Measurements from ENCODE around the gene CA10. TPM values are rescaled to one million over a fixed set of nuclear protein-coding genes. Genes with fewer than 3 reads are reported as not detected.

CA10 gene
- total RNA-seq, 2 donors from 2014 or later, result not detected

DNA sequence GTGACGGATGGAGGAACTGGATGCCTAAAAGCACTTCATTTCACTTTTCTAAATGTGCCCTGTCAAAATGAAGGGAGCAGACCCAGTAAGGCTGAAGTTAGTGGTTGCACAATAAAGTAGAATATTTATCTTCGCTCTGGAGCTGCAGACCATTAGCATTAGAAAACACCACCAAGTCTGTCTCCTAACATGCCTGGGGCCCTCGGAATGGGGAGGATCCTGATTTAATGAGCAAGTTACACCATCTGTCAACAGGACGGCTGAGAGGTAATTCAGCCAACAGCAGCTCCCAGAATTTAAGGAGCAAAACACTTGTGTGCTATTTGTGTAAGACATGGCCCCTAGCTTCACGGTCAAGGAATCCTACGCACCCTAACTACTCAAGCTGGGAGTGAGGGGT, 22.3 kb downstream of the CA10 start:
- no peak for DNase-seq (ENCODE audit: low spot score)
- no peak overlapping the region for H3K27ac ChIP-seq
- no peaks in the 10 kb centered on the region for H3K36me3 ChIP-seq
- no peak for ATAC-seq (ENCODE audit: insufficient number of reproducible peaks, low FRiP score, low read depth)
- no peaks in the 10 kb centered on the region for H3K9me3 ChIP-seq
- TF ChIP-seq, protein P1, sequence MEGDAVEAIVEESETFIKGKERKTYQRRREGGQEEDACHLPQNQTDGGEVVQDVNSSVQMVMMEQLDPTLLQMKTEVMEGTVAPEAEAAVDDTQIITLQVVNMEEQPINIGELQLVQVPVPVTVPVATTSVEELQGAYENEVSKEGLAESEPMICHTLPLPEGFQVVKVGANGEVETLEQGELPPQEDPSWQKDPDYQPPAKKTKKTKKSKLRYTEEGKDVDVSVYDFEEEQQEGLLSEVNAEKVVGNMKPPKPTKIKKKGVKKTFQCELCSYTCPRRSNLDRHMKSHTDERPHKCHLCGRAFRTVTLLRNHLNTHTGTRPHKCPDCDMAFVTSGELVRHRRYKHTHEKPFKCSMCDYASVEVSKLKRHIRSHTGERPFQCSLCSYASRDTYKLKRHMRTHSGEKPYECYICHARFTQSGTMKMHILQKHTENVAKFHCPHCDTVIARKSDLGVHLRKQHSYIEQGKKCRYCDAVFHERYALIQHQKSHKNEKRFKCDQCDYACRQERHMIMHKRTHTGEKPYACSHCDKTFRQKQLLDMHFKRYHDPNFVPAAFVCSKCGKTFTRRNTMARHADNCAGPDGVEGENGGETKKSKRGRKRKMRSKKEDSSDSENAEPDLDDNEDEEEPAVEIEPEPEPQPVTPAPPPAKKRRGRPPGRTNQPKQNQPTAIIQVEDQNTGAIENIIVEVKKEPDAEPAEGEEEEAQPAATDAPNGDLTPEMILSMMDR (IDR thresholded peaks at IDR 0.05), result no peak
- H3K4me1 ChIP-seq (ENCODE audit: control insufficient read depth in 1 of 2, low read depth in 2 of 2), result no peaks in the 10 kb centered on the region
- H3K27me3 ChIP-seq (replicated peaks; ENCODE audit: insufficient read depth), result no peaks in the 10 kb centered on the region
- no peak overlapping the region for H3K4me3 ChIP-seq

DNA sequence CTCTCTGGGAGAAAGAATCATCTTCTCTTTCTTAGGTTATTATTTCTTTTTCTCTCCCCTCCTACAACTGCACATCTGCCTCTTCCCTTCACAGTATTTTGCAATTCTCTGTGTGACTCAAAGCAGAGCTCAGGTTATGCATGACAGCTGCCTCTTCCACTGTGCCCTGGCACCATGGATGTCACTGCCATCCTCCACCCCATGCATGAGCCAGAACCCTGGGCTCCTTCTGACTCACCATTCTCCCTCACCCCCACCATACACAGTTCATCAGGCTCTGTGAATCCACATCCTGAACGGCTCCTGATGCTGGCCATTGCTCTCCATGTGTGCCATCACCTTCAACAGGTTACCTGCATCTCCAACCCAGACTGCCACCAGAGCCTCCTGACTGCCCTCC, 23.9 kb downstream of the CA10 start:
- ATAC-seq (ENCODE audit: insufficient number of reproducible peaks, low FRiP score, low read depth), result no peak
- H3K36me3 ChIP-seq, result no peaks in the 10 kb centered on the region
- H3K27ac ChIP-seq, result no peak overlapping the region
- H3K4me1 ChIP-seq (ENCODE audit: control insufficient read depth in 1 of 2, low read depth in 2 of 2), result no peaks in the 10 kb centered on the region
- H3K9me3 ChIP-seq, result no peaks in the 10 kb centered on the region
- no peak overlapping the region for H3K4me3 ChIP-seq
- no peak for DNase-seq (ENCODE audit: low spot score)
- H3K27me3 ChIP-seq (replicated peaks; ENCODE audit: insufficient read depth), result no peaks in the 10 kb centered on the region
- TF ChIP-seq, protein P1 (IDR thresholded peaks at IDR 0.05), result no peak

DNA sequence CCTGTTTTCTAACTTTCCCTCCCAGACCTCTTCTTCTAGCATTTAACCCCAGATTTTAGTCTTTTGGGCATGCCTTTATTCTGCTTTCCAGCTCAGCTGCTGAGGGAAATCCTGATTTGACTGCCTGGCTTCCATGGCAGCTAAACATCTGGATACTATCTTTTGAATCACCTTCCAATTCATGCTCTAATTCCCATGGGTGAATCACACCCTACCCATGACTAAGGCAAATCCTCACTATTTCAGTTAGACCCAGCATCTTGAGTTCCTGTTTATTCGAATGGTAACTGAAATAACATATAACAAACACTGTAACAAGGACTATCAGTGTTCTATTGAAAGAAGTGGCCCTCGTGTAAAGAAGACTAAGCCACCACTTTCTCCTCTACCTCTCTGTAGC, 29.8 kb downstream of the CA10 start:
- Histone ChIP-seq H3K9me3 (no peaks in the 10 kb centered on the region), H3K4me1 (ENCODE audit: control insufficient read depth in 1 of 2, low read depth in 2 of 2) (no peaks in the 10 kb centered on the region), H3K27me3 (replicated peaks; ENCODE audit: insufficient read depth) (no peaks in the 10 kb centered on the region), H3K4me3 (no peak overlapping the region), H3K36me3 (no peaks in the 10 kb centered on the region), H3K27ac (no peak overlapping the region)
- TF ChIP-seq, protein P1 (IDR thresholded peaks at IDR 0.05), result no peak
- no peak for ATAC-seq (ENCODE audit: insufficient number of reproducible peaks, low FRiP score, low read depth)
- DNase-seq (ENCODE audit: low spot score), result no peak

DNA sequence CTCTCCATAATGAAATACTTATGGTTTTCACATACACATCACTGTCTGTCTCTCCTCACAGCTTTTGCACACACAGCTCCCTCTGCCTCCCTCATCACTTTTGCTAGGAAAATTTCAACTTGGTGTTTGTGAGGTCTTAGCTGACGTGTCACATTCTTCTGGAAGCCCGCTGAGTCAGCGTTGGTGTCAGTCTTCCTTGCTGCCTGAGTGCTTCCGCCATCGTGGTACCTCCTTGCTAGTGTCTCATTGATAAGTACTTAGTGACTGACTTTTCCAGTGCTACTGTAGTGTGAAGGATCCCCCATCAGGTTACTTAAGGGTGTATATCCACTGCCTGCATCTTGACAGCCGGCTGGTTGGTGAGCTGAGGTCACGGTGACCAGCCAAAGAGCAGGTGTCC, 33.5 kb downstream of the CA10 start:
- no peaks in the 10 kb centered on the region for H3K36me3 ChIP-seq
- no peaks in the 10 kb centered on the region for H3K9me3 ChIP-seq
- H3K4me3 ChIP-seq, result no peak overlapping the region
- H3K27me3 ChIP-seq (replicated peaks; ENCODE audit: insufficient read depth), result no peaks in the 10 kb centered on the region
- no peak for DNase-seq (ENCODE audit: low spot score)
- TF ChIP-seq, protein P1 (IDR thresholded peaks at IDR 0.05), result no peak
- ATAC-seq (ENCODE audit: insufficient number of reproducible peaks, low FRiP score, low read depth), result no peak
- no peak overlapping the region for H3K27ac ChIP-seq
- H3K4me1 ChIP-seq (ENCODE audit: control insufficient read depth in 1 of 2, low read depth in 2 of 2), result no peaks in the 10 kb centered on the region

DNA sequence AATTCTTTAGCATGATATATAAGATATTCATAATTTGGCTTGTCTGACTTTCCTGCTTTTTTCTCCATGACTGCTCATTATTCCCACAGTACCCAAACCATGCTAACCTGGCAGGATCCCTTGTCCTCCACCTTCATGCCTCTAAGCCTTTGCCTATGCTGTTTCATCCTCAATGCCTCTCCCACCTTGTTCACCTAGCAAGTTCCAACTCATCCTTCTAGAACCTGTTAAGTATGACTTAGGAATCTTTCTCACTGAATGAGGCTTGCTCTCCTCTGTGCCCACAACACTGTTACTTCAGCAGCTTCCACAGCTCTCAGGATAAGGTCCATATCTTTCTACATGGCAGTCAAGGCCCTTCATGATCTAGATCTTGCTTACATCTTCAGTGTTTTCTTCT, 34.0 kb downstream of the CA10 start:
- no peaks in the 10 kb centered on the region for H3K9me3 ChIP-seq
- no peak overlapping the region for H3K4me3 ChIP-seq
- no peaks in the 10 kb centered on the region for H3K27me3 ChIP-seq (replicated peaks; ENCODE audit: insufficient read depth)
- H3K36me3 ChIP-seq, result no peaks in the 10 kb centered on the region
- H3K27ac ChIP-seq, result no peak overlapping the region
- ATAC-seq (ENCODE audit: insufficient number of reproducible peaks, low FRiP score, low read depth), result no peak
- TF ChIP-seq, protein P1 (IDR thresholded peaks at IDR 0.05), result no peak
- H3K4me1 ChIP-seq (ENCODE audit: control insufficient read depth in 1 of 2, low read depth in 2 of 2), result no peaks in the 10 kb centered on the region
- DNase-seq (ENCODE audit: low spot score), result no peak
